GM12872 (cell line): ENCODE measurements around the gene GCLC.

Experiments
- CTCF ChIP-seq: IDR thresholded peaks from 3 replicates; pipeline ENCODE4 v1.5.1; 2011; ENCODE audit warnings: low read depth, mild to moderate bottlenecking, low read length, moderate library complexity; ENCODE audit not compliant: insufficient read depth

The GCLC gene

GRCh38 chr6:53539561-53539960 is 5.3 kb downstream of the GCLC start:
- no peak for TF ChIP-seq CTCF

- no peak for TF ChIP-seq CTCF
Observed at GRCh38 chr6:53536561-53536960, 8.3 kb downstream of the GCLC start.

GRCh38 chr6:53532942-53533341 is 12.0 kb downstream of the GCLC start:
- no peak for TF ChIP-seq CTCF

GRCh38 chr6:53532061-53532797 is 12.7 kb downstream of the GCLC start:
- TF ChIP-seq CTCF, result no peak

GRCh38 chr6:53530780-53531386 is 14.0 kb downstream of the GCLC start:
- TF ChIP-seq CTCF, result no peak

- TF ChIP-seq CTCF, result no peak
Observed at GRCh38 chr6:53530346-53530745, 14.6 kb downstream of the GCLC start.

GRCh38 chr6:53529324-53530036 is 15.4 kb downstream of the GCLC start:
- TF ChIP-seq CTCF, result no peak
